GM12878 (cell line): ENCODE measurements around the gene SPINK4. TPM values are rescaled to one million over a fixed set of nuclear protein-coding genes. Genes with fewer than 3 reads are reported as not detected.

ENCODE experiments used
- ATAC-seq: fragments of 200-7000 bp; cut with Tn5 transposase; 3 replicates; pipeline ENCODE4 v1.9.1; 2020; ENCODE audit warnings: mild to moderate bottlenecking, moderate library complexity
- BruUV-seq: library from RNA; stranded (reverse); fragments of 400-500 nt; replicated peaks from 2 replicates; lab custom pipeline; 2021; lab: Mats Ljungman, UMichigan
- CTCF ChIA-PET: fragments of 300-600 bp; sonication (Branson Sonifier 250); formaldehyde crosslinking; extraction: SDS; loops from one replicate; lab custom pipeline; 2021; ENCODE audit warnings: inconsistent platforms; lab: Yijun Ruan, JAX
- POLR2A ChIA-PET: fragments of 350-600 bp; formaldehyde crosslinking; extraction: SDS; loops from one replicate; lab custom pipeline; 2021; ENCODE audit warnings: inconsistent platforms; lab: Charles Lee
- RAD21 ChIA-PET: fragments of 300-600 bp; sonication (Branson Sonifier 250); formaldehyde crosslinking; loops from one replicate; lab custom pipeline; 2023; ENCODE audit warnings: antibody characterized with exemption; ENCODE audit not compliant: unreplicated experiment; lab: Charles Lee
- SMC1A ChIA-PET: fragments of 300-600 bp; sonication (Branson Sonifier 250); formaldehyde crosslinking; loops from one replicate; lab custom pipeline; 2023; ENCODE audit not compliant: unreplicated experiment, uncharacterized antibody; lab: Charles Lee
- DNase-seq: peaks from one replicate; pipeline ENCODE4 v3.0.0-alpha.2; 2011; ENCODE audit warnings: low read depth, low spot score
- FAIRE-seq: peaks from 3 replicates; lab custom pipeline; 2011; peaks lifted over from hg19 to GRCh38; lab: Jason Lieb, UNC
- H2AFZ ChIP-seq: 2 replicates; pipeline ENCODE4 v1.6.0; 2011; ENCODE audit warnings: low read depth, low read length, control low read depth; ENCODE audit not compliant: control insufficient read depth
- H3K27ac ChIP-seq: 2 replicates; pipeline ENCODE4 v1.5.1; 2011; ENCODE audit warnings: control low read depth; ENCODE audit not compliant: control insufficient read depth, insufficient read depth
- H3K27me3 ChIP-seq, 2 experiments: replicated peaks in 1 of 2; 2 replicates each; pipeline versions ENCODE4 v1.6.0 to v1.6.1; 2011; ENCODE audit warnings: low read length in 1 of 2; ENCODE audit not compliant: control insufficient read depth in 2 of 2, insufficient read depth in 2 of 2
- H3K36me3 ChIP-seq, 2 experiments: 2 replicates each; pipeline ENCODE4 v1.5.1; 2011; ENCODE audit warnings: low read length in 1 of 2; ENCODE audit not compliant: control insufficient read depth in 2 of 2, insufficient read depth in 2 of 2
- H3K4me1 ChIP-seq: 2 replicates; pipeline ENCODE4 v1.6.1; 2011; ENCODE audit warnings: mild to moderate bottlenecking, low read length, moderate library complexity, mixed read lengths; ENCODE audit not compliant: control insufficient read depth, insufficient read depth
- H3K4me2 ChIP-seq: 2 replicates; pipeline ENCODE4 v1.6.0; 2011; ENCODE audit warnings: control low read depth; ENCODE audit not compliant: control insufficient read depth, insufficient read depth
- H3K4me3 ChIP-seq: fragments of 200-600 bp; sonication (generic); 2 replicates; pipeline ENCODE4 v1.5.1; 2016
- H3K79me2 ChIP-seq: 2 replicates; pipeline ENCODE4 v1.6.0; 2011; ENCODE audit warnings: low read length; ENCODE audit not compliant: control insufficient read depth, insufficient read depth
- H3K9ac ChIP-seq: 2 replicates; pipeline ENCODE4 v1.8.0; 2011; ENCODE audit warnings: low read length, control low read depth, mixed read lengths; ENCODE audit not compliant: control insufficient read depth, insufficient read depth
- H3K9me3 ChIP-seq: replicated peaks from 3 replicates; pipeline ENCODE4 v1.5.1; 2011; ENCODE audit warnings: mild to moderate bottlenecking, low read length; ENCODE audit not compliant: control insufficient read depth, insufficient read depth
- H4K20me1 ChIP-seq: 2 replicates; pipeline ENCODE4 v1.6.0; 2011; ENCODE audit not compliant: control insufficient read depth, insufficient read depth
- ASH2L ChIP-seq: fragments of 300-600, 200-600 bp; sonication (generic); IDR thresholded peaks from 2 replicates; pipeline ENCODE4 v1.6.1; 2017; ENCODE audit warnings: low read depth, mild to moderate bottlenecking, borderline replicate concordance
- IKZF1 ChIP-seq: fragments of 450-650 bp; conservative IDR thresholded peaks from 2 replicates; pipeline ENCODE4 v1.6.1; 2017; ENCODE audit warnings: antibody characterized with exemption, mild to moderate bottlenecking
- MTA2 ChIP-seq: fragments of 450-650 bp; IDR thresholded peaks from 2 replicates; pipeline ENCODE4 v1.6.1; 2016; ENCODE audit warnings: low read depth, mild to moderate bottlenecking, moderate library complexity
- MXI1 ChIP-seq: fragments of 150-350 bp; IDR thresholded peaks from 2 replicates; pipeline ENCODE4 v1.6.1; 2011; ENCODE audit warnings: low read depth, mild to moderate bottlenecking, inconsistent platforms, low read length, improper control_type of control experiment
- NFIC ChIP-seq: IDR thresholded peaks from 2 replicates; pipeline ENCODE4 v1.6.1; 2012; ENCODE audit warnings: low read depth, mild to moderate bottlenecking, inconsistent platforms, low read length, moderate library complexity
- NFXL1 ChIP-seq: fragments of 450-650 bp; IDR thresholded peaks from 2 replicates; pipeline ENCODE4 v1.6.1; 2017; ENCODE audit warnings: antibody characterized with exemption, mild to moderate bottlenecking, borderline replicate concordance
- NR2C1 ChIP-seq: fragments of 450-650 bp; IDR thresholded peaks from 2 replicates; pipeline ENCODE4 v1.6.1; 2017; ENCODE audit warnings: antibody characterized with exemption, mild to moderate bottlenecking, moderate library complexity
- YBX1 ChIP-seq: fragments of 450-650 bp; IDR thresholded peaks from 2 replicates; pipeline ENCODE4 v1.6.1; 2016; ENCODE audit warnings: antibody characterized with exemption
- ZNF207 ChIP-seq: fragments of 450-650 bp; IDR thresholded peaks from 2 replicates; pipeline ENCODE4 v1.6.1; 2014; ENCODE audit warnings: antibody characterized with exemption, mild to moderate bottlenecking, borderline replicate concordance
- WGBS: methylation state at CpG from one replicate; pipeline ENCODE4 v1.1.6; 2016; ENCODE audit warnings: low lambda C conversion rate; ENCODE audit not compliant: insufficient replicate concordance, insufficient coverage; ENCODE audit errors: missing lambda C conversion rate; 5-methylcytosine and 5-hydroxymethylcytosine counted together
- in situ Hi-C: fragments of 300-500 bp; cut with MboI; formaldehyde crosslinking; loops from 9 replicates; pipeline ENCODE4 v1.14.3; 2018; ENCODE audit warnings: mixed read lengths
- intact Hi-C: fragments of 100-400 bp; cut with micrococcal nuclease; formaldehyde crosslinking; loops from one replicate; pipeline ENCODE4 v1.14.2; 2022; ENCODE audit not compliant: unreplicated experiment
- polyA plus RNA-seq, 11 experiments: library from polyadenylated mRNA; depleted of rRNA in 4 of 11; unstranded in 6 of 11; stranded (reverse) in 5 of 11; fragments of >200 nt; fragmentation: Nextera tagmentation in 4 of 11; fragmentation: Illumina TruSeq in 1 of 11; extraction: Ambion mirVana in 4 of 11; extraction: Trizol in 1 of 11; gene quantifications; 1 replicate in 1 of 11; 2 replicates in 10 of 11; pipeline versions ENCODE4 v1.2.1 to v1.2.3, GENCODE V29; 2011 to 2016; ENCODE audit warnings: inconsistent platforms in 2 of 11, missing spikeins in 2 of 11, low read depth in 1 of 11
- total RNA-seq, 4 experiments: library from RNA; depleted of rRNA in 3 of 4; stranded (reverse); fragments of >200 nt in 3 of 4; fragmentation: Illumina TruSeq in 1 of 4; extraction: Trizol in 1 of 4; gene quantifications; 2 replicates each; pipeline versions ENCODE4 v1.2.1 to v1.2.3, GENCODE V29; 2013 to 2021
- TF ChIP-seq, protein P1 (sequence below): IDR thresholded peaks from 2 replicates; pipeline ENCODE4 v1.6.1; 2012; ENCODE audit warnings: improper control_type of control experiment, low read depth, low read length; ENCODE audit not compliant: insufficient replicate concordance

The SPINK4 gene
- total and polyA plus RNA-seq, 10 of the 15 experiments (the other 5 are each of a cell fraction or from before 2014, with no cell fraction given), result not detected

DNA sequence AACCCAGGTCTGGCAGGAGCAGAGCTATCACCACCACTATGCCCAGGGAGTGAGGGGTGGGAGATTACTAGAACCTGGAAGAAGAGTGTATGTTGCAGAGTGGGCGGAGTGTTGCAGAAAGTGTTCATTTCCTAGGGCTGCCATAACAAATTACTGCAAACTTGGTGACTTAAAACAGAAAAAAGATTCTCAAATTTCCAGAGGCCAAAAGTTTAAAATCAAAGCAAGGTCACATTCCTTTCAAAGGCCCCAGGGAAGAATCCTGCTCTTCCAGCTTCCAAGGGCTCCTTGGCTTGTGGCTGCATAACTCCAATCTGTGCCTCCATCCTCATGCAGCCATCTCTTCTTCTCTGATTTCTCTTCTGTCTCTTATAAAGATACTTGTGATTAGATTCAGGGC, 30.6 kb upstream of the SPINK4 start (continued):
- TF ChIP-seq, protein P1, sequence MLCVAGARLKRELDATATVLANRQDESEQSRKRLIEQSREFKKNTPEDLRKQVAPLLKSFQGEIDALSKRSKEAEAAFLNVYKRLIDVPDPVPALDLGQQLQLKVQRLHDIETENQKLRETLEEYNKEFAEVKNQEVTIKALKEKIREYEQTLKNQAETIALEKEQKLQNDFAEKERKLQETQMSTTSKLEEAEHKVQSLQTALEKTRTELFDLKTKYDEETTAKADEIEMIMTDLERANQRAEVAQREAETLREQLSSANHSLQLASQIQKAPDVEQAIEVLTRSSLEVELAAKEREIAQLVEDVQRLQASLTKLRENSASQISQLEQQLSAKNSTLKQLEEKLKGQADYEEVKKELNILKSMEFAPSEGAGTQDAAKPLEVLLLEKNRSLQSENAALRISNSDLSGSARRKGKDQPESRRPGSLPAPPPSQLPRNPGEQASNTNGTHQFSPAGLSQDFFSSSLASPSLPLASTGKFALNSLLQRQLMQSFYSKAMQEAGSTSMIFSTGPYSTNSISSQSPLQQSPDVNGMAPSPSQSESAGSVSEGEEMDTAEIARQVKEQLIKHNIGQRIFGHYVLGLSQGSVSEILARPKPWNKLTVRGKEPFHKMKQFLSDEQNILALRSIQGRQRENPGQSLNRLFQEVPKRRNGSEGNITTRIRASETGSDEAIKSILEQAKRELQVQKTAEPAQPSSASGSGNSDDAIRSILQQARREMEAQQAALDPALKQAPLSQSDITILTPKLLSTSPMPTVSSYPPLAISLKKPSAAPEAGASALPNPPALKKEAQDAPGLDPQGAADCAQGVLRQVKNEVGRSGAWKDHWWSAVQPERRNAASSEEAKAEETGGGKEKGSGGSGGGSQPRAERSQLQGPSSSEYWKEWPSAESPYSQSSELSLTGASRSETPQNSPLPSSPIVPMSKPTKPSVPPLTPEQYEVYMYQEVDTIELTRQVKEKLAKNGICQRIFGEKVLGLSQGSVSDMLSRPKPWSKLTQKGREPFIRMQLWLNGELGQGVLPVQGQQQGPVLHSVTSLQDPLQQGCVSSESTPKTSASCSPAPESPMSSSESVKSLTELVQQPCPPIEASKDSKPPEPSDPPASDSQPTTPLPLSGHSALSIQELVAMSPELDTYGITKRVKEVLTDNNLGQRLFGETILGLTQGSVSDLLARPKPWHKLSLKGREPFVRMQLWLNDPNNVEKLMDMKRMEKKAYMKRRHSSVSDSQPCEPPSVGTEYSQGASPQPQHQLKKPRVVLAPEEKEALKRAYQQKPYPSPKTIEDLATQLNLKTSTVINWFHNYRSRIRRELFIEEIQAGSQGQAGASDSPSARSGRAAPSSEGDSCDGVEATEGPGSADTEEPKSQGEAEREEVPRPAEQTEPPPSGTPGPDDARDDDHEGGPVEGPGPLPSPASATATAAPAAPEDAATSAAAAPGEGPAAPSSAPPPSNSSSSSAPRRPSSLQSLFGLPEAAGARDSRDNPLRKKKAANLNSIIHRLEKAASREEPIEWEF, result no peak
- TF ChIP-seq NFXL1, result no peak
- no peak for TF ChIP-seq NR2C1
- TF ChIP-seq ASH2L, result no peak
- no peak for TF ChIP-seq MTA2
- no peak for TF ChIP-seq YBX1

DNA sequence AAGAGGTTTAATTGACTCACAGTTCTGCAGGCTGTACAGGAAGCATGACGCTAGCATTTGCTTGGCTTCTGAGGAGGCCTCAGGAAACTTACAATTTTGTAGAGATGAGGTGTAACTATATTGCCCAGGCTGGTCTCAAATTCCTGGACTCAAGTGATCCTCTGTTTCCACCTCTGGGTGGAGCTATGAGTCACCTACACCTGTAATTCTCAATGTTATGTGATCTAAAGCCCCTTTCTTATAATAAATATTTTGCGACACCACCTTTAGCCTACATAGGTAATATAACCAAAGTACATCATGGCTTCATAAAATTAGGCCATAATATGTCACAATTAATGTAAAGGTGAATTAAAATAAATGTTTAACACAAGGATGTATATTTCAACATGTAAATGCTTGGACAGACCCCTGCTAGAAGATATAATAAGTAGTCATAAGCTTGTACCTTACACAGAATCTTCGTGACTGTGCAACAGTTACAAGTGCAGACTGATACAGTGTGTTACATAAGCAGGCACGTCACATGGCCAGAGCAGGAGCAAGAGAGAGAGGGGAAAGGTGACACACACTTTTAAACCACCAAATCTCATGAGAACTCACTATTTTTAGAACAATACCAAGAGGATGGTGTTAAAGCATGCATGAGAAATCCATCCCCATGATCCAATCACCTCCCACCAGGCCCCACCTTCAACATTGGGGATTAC, 29.8 kb upstream of the SPINK4 start:
- no peaks in the 10 kb centered on the region for H3K4me1 ChIP-seq
- no peaks in the 10 kb centered on the region for H3K36me3 ChIP-seq
- WGBS, result 64% methylated on average over 4 of the region's 4 CpGs
- DNase-seq, result no peak
- in situ Hi-C loops (no loop called here), intact Hi-C loops (no loop called here)
- no peak for TF ChIP-seq IKZF1
- TF ChIP-seq MXI1, result no peak
- TF ChIP-seq NFIC, result no peak
- no peak for TF ChIP-seq ZNF207
- CTCF ChIA-PET, result interaction anchor here (0.5 to 0.8 kb wide), 4 partner anchors 15 to 137 kb away, joined by 3 to 4 read pairs (median 4); no protein-coding TSS in a partner anchor
- no peak overlapping the region for H2AFZ ChIP-seq
- H3K9ac ChIP-seq, result no peak overlapping the region
- no peak overlapping the region for H3K4me3 ChIP-seq
- SMC1A ChIA-PET, result no interaction called here
- H3K27me3 ChIP-seq, result no peaks in the 10 kb centered on the region; a peak in 1 of 4 replicates
- H3K79me2 ChIP-seq, result no peaks in the 10 kb centered on the region
- RAD21 ChIA-PET, result no interaction called here
- POLR2A ChIA-PET, result no interaction called here
- H3K4me2 ChIP-seq, result no peak overlapping the region
- H4K20me1 ChIP-seq, result no peaks in the 10 kb centered on the region
- FAIRE-seq, result no peak
- no peak overlapping the region for H3K27ac ChIP-seq
- BruUV-seq, result no TSS peak
- ATAC-seq, result no peak
- H3K9me3 ChIP-seq, result no peaks in the 10 kb centered on the region
